GM12872 (cell line): ENCODE measurements around the gene BRAT1.

ENCODE experiments used
- TF ChIP-seq, protein P1 (sequence below): IDR thresholded peaks from 3 replicates; pipeline ENCODE4 v1.5.1; 2011; ENCODE audit warnings: low read depth, mild to moderate bottlenecking, low read length, moderate library complexity; ENCODE audit not compliant: insufficient read depth

BRAT1 gene

DNA sequence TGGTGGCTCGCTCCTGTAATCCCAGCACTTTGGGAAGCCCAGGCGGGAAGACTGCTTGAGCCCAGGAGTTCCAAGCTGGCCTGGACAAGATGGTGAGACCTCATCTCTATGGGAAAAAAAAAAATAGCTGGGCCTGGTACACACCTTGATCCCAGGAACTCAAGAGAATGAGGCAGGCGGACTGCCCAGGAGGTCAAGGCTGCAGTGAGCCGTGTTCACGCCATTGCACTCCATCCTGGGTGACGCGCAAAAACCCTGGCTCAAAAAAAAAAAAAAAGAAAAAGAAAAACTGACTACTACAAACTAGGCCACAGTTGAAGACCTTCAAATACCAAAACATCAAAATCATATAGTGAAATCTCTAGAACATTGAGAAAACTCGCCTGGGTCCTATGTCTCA is 3.9 kb downstream of the BRAT1 start:
- TF ChIP-seq, protein P1, sequence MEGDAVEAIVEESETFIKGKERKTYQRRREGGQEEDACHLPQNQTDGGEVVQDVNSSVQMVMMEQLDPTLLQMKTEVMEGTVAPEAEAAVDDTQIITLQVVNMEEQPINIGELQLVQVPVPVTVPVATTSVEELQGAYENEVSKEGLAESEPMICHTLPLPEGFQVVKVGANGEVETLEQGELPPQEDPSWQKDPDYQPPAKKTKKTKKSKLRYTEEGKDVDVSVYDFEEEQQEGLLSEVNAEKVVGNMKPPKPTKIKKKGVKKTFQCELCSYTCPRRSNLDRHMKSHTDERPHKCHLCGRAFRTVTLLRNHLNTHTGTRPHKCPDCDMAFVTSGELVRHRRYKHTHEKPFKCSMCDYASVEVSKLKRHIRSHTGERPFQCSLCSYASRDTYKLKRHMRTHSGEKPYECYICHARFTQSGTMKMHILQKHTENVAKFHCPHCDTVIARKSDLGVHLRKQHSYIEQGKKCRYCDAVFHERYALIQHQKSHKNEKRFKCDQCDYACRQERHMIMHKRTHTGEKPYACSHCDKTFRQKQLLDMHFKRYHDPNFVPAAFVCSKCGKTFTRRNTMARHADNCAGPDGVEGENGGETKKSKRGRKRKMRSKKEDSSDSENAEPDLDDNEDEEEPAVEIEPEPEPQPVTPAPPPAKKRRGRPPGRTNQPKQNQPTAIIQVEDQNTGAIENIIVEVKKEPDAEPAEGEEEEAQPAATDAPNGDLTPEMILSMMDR, result no peak

DNA sequence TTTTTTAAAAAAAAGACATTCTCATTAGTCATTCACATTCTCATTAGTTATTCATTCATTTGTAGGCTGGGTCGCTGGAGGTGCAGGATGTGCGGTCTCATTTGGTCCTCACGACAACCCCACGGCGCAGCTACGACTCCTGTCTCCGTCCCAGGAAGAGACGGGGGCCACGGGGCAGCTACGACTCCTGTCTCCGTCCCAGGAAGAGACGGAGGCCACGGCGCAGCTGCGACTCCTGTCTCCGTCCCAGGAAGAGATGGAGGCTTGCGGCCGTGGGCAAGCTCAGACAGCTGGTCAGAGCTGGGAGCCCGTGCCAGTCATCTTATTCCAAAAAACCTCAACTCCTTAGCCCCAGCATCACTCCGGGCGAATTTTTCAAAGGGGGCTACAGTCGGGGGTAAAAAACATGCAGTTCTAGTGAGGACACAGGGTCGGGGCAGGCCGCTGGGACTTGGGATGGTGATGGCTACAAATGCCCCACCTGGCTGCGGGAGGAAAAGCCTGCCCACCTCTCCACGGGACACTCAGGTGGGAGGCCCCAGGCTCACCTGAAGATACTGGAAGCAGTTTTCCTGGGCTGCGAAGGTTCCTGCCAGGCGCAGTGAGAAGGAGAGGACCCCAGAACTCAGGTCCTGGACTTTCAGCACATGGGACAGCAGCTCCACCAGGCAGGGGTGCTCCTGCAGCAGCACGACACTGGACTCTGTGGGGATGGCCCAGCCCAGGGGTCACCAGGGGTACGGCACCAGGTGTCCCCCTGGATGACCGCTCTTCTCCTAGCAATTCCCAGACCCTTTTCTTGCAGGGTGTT is 8.3 kb downstream of the BRAT1 start:
- TF ChIP-seq, protein P1, result no peak

DNA sequence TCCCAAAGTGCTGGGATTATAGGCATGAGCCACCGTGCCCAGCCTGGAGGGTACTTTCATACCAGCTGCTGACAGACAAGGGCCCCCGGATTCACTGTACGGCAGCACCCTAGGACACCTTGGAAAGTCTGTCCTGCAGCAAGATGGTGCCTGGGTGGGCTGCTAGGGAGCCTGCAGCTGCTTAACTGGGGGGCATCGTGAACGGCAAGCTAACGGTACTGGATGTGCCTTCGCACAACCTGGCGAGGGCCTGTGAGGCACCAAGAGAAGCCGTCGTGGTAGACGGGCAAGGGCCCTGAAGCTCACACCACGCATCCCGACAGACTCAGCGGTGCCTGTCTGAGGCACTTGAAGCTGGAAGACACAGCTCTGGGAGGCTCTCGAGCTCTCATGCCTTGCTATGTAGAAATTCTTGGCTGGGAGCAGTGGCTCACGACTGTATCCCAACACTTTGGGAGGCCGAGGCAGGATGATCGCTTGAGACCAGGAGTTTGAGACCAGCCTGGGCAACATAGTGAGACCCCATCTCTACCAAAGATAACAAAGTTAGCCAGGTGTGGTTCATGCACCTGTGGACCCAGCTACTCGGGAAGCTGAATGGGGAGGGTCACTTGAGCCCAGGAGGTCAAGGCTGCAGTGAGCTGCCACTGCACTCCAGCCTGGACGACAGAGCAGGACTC is 9.4 kb downstream of the BRAT1 start:
- TF ChIP-seq, protein P1, result no peak

DNA sequence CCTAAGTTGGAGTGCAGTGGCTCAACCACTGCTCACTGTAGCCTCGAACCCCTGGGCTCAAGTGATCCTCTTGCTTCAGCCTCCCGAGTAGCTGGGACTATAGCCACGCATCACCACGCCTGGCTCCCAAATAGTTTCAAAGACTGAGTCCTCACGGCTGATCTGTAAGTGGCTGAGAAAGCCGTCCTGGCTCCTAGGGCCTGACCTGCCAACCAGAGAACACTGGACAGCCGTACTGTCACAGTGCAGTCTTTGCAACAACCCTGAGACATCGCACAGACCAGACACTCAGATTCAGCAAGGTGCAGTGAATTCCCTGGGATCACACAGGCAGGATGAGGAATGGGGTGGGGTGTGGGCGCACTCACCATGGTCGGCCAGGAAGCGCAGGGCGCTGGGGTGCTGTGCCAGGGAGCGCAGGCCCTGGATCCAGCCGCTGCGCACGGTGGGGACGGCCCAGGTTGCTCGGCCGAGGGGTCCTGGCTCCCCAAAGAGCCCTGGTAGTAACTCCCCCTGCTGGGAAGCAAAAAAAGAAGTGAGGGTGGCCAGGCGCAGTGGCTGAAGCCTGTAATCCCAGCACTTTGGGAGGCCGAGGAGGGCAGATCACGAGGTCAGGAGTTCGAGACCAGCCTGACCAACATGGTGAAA is 10.7 kb downstream of the BRAT1 start:
- TF ChIP-seq, protein P1, result no peak

DNA sequence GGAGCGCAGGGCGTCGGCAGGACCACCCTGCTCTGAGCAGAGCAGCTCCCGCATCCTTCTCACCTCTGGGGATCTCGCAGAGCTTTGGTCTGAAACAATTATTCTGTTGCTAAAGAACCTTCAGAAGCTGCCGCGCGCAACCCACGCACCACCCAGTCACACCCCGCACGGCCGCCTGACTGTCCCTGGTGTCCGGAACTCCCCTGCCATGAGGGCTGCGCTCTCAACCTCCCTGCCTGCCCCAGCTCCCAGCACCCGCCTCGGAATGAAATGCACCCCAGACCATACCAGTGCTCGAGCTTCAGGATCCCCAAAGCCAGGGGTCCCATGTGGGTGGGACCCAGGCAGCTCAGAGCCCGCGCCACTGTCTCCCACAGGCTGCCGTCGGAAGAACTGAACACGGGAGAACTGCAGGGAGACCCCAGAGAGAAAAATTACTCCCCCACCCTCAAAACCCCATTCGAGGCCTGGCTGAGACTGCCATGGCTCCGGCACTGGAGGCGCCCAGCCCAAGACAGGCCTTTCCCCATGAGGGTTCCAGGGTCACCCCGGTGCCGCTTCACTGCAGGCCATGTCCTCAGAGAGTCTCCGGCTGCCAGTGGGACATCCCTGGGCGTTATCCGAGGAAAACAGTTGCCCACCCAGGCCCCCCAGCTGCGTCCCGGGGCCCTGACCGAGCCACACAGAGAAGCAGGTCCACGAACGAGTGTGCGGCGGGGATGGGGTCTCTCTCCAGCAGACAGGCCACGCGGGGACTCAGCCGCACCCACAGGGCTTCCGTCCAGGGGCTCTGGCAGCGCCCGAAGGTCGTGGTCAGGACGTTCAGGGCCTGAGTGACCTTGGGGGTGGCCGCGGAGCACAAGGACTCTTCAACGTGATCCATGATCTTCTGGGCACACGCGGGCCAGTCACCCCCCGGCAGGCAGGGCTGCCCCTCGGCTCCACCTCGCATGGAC is 12.1 kb downstream of the BRAT1 start:
- TF ChIP-seq, protein P1, result no peak

DNA sequence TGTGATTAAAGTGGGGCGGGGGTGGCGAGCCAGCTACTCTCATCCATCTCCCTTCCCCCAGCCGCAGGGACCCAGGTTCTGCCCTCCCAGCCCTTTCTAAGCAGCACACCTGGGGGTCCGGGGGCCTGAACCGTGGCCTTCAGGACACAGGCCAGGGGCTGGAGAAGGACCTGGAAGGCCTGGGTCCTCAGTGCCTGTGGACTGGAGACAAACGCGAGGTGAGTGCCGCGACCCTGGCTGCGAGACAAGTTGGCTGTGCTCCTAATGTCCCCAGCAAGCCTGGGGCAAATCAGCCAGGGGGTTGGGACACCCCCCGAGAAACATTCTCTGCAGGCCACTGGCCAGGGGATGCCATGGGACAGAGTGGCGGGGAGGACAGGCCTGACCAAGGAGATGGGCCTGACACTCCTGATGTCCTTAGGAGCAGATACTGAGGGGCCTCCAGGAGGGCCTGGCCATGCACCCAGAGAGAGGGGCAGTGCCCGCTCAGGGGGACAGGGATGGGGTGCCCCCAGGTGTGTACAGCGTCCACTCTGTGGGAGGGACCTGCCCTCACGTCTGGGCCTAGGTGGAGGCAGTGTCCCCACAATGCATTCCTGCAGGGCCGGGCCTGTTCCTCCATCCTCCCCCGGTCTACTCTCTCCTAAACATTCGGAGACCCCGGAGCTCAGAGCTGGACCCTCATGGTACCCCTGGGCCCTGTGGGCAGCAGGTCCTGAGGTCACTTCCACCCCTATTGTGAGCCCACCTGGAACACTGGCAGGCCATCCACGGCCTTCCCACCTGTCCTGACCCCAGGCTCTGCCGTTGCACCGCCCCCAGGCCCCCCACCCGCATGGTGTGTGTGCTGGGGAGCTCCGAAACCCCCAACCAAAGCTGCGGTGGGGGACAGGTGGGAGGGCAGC is 13.1 kb downstream of the BRAT1 start:
- TF ChIP-seq, protein P1, result no peak
